ENCODE measurements around the gene GSE1. TPM values are rescaled to one million over a fixed set of nuclear protein-coding genes. Genes with fewer than 3 reads are reported as not detected.

Gene GSE1
- polyA plus RNA-seq, 1 donor (not counting 4 experiments of a cell fraction or from before 2014, with no cell fraction given) = 5.0 TPM

- dilution Hi-C loops (cut with MboI; ENCODE audit: extremely low pct_ligation_motif_present, low sequenced_read_pairs) = no loop called here
These were observed 105.6 kb downstream of the GSE1 start for GRCh38 chr16:85718682-85719081.

GRCh38 chr16:85719605-85720301, 106.6 kb downstream of the GSE1 start:
- DNase-seq (ENCODE audit: low read depth, low spot score) (no peak), FAIRE-seq (no peak)
- Histone ChIP-seq H2AFZ (ENCODE audit: control insufficient read depth, low read length) (no peak overlapping the region), H3K27ac (ENCODE audit: control insufficient read depth, insufficient read depth, low read length) (peak overlapping the region; percentile 40), H3K36me3 (ENCODE audit: control insufficient read depth in 2 of 2, extremely low read depth in 1 of 2, insufficient read depth in 2 of 2, low read length in 2 of 2) (peaks cover 3 to 48% of the 10 kb centered on the region in 2 experiments), H3K9me1 (ENCODE audit: control insufficient read depth, extremely low read depth, insufficient read depth, low read length) (peaks cover 7% of the 10 kb centered on the region), H3K4me1 (ENCODE audit: control insufficient read depth, extremely low read depth, insufficient read depth, low read length) (peaks cover 80% of the 10 kb centered on the region), H3K27me3 (ENCODE audit: control insufficient read depth, extremely low read depth, insufficient read depth, low read length) (no peaks in the 10 kb centered on the region), H3K9ac (ENCODE audit: control insufficient read depth, extremely low read depth, insufficient read depth, low read length) (no peak overlapping the region), H3K79me2 (ENCODE audit: control insufficient read depth, insufficient read depth, low read length) (peaks cover 43% of the 10 kb centered on the region), H3K4me3 (ENCODE audit: control insufficient read depth in 2 of 3, extremely low read depth in 1 of 3, insufficient read depth in 2 of 3, low read depth in 1 of 3, low read length in 3 of 3) (no peak overlapping the region), H3K9me3 (ENCODE audit: control insufficient read depth, low read depth, low read length) (no peaks in the 10 kb centered on the region), H3K4me2 (ENCODE audit: control insufficient read depth, extremely low read depth, insufficient read depth, low read depth, low read length) (no peak overlapping the region), H4K20me1 (ENCODE audit: control insufficient read depth, extremely low read depth, insufficient read depth, low read length) (peaks cover 52% of the 10 kb centered on the region)
- TF ChIP-seq EZH2 (IDR thresholded peaks at IDR 0.05; ENCODE audit: low read length) = no peak
- TF ChIP-seq CTCF (optimal IDR thresholded peaks at IDR 0.05 in 1 of 3, IDR thresholded peaks at IDR 0.05 in 1 of 3, conservative IDR thresholded peaks at IDR 0.05 in 1 of 3; ENCODE audit: extremely low read depth in 1 of 3, insufficient read depth in 2 of 3, low read length in 3 of 3) = no peak
- dilution Hi-C loops (cut with MboI; ENCODE audit: extremely low pct_ligation_motif_present, low sequenced_read_pairs) = no loop called here

More at GRCh38 chr16:85718682-85719081, 105.6 kb downstream of the GSE1 start:
- no peak overlapping the region for H2AFZ ChIP-seq (ENCODE audit: control insufficient read depth, low read length)
- H3K27ac ChIP-seq (ENCODE audit: control insufficient read depth, insufficient read depth, low read length) = no peak overlapping the region
- TF ChIP-seq EZH2 (IDR thresholded peaks at IDR 0.05; ENCODE audit: low read length) (no peak), CTCF (optimal IDR thresholded peaks at IDR 0.05 in 1 of 3, IDR thresholded peaks at IDR 0.05 in 1 of 3, conservative IDR thresholded peaks at IDR 0.05 in 1 of 3; ENCODE audit: extremely low read depth in 1 of 3, insufficient read depth in 2 of 3, low read length in 3 of 3) (peak; percentile 30 to 55 (median 35))
- peaks cover 37% of the 10 kb centered on the region for H3K79me2 ChIP-seq (ENCODE audit: control insufficient read depth, insufficient read depth, low read length)
- peaks cover 80% of the 10 kb centered on the region for H3K4me1 ChIP-seq (ENCODE audit: control insufficient read depth, extremely low read depth, insufficient read depth, low read length)
- no peak for DNase-seq (ENCODE audit: low read depth, low spot score)
- no peaks in the 10 kb centered on the region for H3K9me3 ChIP-seq (ENCODE audit: control insufficient read depth, low read depth, low read length)
- H4K20me1 ChIP-seq (ENCODE audit: control insufficient read depth, extremely low read depth, insufficient read depth, low read length) = peaks cover 44% of the 10 kb centered on the region
- H3K4me2 ChIP-seq (ENCODE audit: control insufficient read depth, extremely low read depth, insufficient read depth, low read depth, low read length) = no peak overlapping the region
- H3K36me3 ChIP-seq (ENCODE audit: control insufficient read depth in 2 of 2, extremely low read depth in 1 of 2, insufficient read depth in 2 of 2, low read length in 2 of 2) = peaks cover 2 to 41% of the 10 kb centered on the region in 2 experiments
- peak; percentile 29 for FAIRE-seq
- no peak overlapping the region for H3K9ac ChIP-seq (ENCODE audit: control insufficient read depth, extremely low read depth, insufficient read depth, low read length)
- H3K27me3 ChIP-seq (ENCODE audit: control insufficient read depth, extremely low read depth, insufficient read depth, low read length) = no peaks in the 10 kb centered on the region
- peaks cover 7% of the 10 kb centered on the region for H3K9me1 ChIP-seq (ENCODE audit: control insufficient read depth, extremely low read depth, insufficient read depth, low read length)
- H3K4me3 ChIP-seq (ENCODE audit: control insufficient read depth in 2 of 3, extremely low read depth in 1 of 3, insufficient read depth in 2 of 3, low read depth in 1 of 3, low read length in 3 of 3) = no peak overlapping the region

All from keratinocyte (primary cell).